HepG2 (cell line): ENCODE results near the gene UBE2O. TPM values are rescaled to one million over a fixed set of nuclear protein-coding genes. Genes with fewer than 3 reads are reported as not detected.

Experiments
- CHCHD3 ChIP-seq: sonication (generic); formaldehyde crosslinking; IDR thresholded peaks from 2 replicates; pipeline ENCODE4 v1.8.0; 2022; ENCODE audit warnings: mild to moderate bottlenecking, missing genetic modification reagents, moderate library complexity
- E2F1 ChIP-seq: sonication (generic); formaldehyde crosslinking; IDR thresholded peaks from 2 replicates; pipeline ENCODE4 v1.5.0; 2020; ENCODE audit warnings: missing genetic modification reagents
- MAF1 ChIP-seq: sonication (generic); formaldehyde crosslinking; IDR thresholded peaks from 2 replicates; pipeline ENCODE4 v1.5.0; 2020; ENCODE audit warnings: missing genetic modification reagents, borderline replicate concordance
- MYPOP ChIP-seq: sonication (generic); formaldehyde crosslinking; IDR thresholded peaks from 2 replicates; pipeline ENCODE4 v1.8.1; 2023; ENCODE audit warnings: mild to moderate bottlenecking, moderate library complexity, missing genetic modification reagents
- NRL ChIP-seq: sonication (generic); formaldehyde crosslinking; IDR thresholded peaks from 2 replicates; pipeline ENCODE4 v1.5.0; 2020; ENCODE audit warnings: missing genetic modification reagents, mild to moderate bottlenecking, moderate library complexity, borderline replicate concordance
- POGK ChIP-seq: sonication (generic); formaldehyde crosslinking; conservative IDR thresholded peaks from 2 replicates; pipeline ENCODE4 v1.8.0; 2022; ENCODE audit warnings: mild to moderate bottlenecking, moderate library complexity, missing genetic modification reagents
- RARG ChIP-seq: sonication (generic); formaldehyde crosslinking; IDR thresholded peaks from 2 replicates; pipeline ENCODE4 v1.4.0; 2020; ENCODE audit warnings: low read depth, mild to moderate bottlenecking, missing genetic modification reagents
- RXRA ChIP-seq: sonication (generic); formaldehyde crosslinking; IDR thresholded peaks from 2 replicates; pipeline ENCODE4 v1.5.1; 2020; ENCODE audit warnings: missing genetic modification reagents
- SAFB2 ChIP-seq: sonication (generic); formaldehyde crosslinking; IDR thresholded peaks from 2 replicates; pipeline ENCODE4 v1.5.1; 2020; ENCODE audit warnings: missing genetic modification reagents, low read depth, mild to moderate bottlenecking, borderline replicate concordance
- SNAI1 ChIP-seq: sonication (generic); formaldehyde crosslinking; IDR thresholded peaks from 2 replicates; pipeline ENCODE4 v1.5.0; 2020; ENCODE audit warnings: mild to moderate bottlenecking, missing genetic modification reagents, borderline replicate concordance
- SRSF1 ChIP-seq: fragments of 200-400 bp; formaldehyde crosslinking; optimal IDR thresholded peaks from 2 replicates; pipeline ENCODE3; 2017; ENCODE audit warnings: mild to moderate bottlenecking, low read depth, low read length, moderate library complexity
- ZBTB2 ChIP-seq: sonication (generic); formaldehyde crosslinking; IDR thresholded peaks from 2 replicates; pipeline ENCODE4 v1.8.0; 2022; ENCODE audit warnings: low read depth, missing genetic modification reagents
- ZNF10 ChIP-seq: sonication (generic); formaldehyde crosslinking; IDR thresholded peaks from 2 replicates; pipeline ENCODE4 v1.4.0; 2020; ENCODE audit warnings: mild to moderate bottlenecking, low read depth, missing genetic modification reagents, borderline replicate concordance
- ZNF121 ChIP-seq: sonication (generic); formaldehyde crosslinking; IDR thresholded peaks from 2 replicates; pipeline ENCODE4 v1.5.0; 2020; ENCODE audit warnings: mild to moderate bottlenecking, missing genetic modification reagents
- ZNF276 ChIP-seq: sonication (generic); formaldehyde crosslinking; IDR thresholded peaks from 2 replicates; pipeline ENCODE4 v1.4.0; 2020; ENCODE audit warnings: mild to moderate bottlenecking, low read depth, missing genetic modification reagents
- ZNF33B ChIP-seq: sonication (generic); formaldehyde crosslinking; IDR thresholded peaks from 2 replicates; pipeline ENCODE4 v1.5.1; 2020; ENCODE audit warnings: mild to moderate bottlenecking, missing genetic modification reagents
- ZNF460 ChIP-seq: sonication (generic); formaldehyde crosslinking; IDR thresholded peaks from 2 replicates; pipeline ENCODE4 v1.5.1; 2020; ENCODE audit warnings: missing genetic modification reagents, mild to moderate bottlenecking, borderline replicate concordance
- ZNF468 ChIP-seq: sonication (generic); formaldehyde crosslinking; IDR thresholded peaks from 2 replicates; pipeline ENCODE4 v1.8.0; 2022; ENCODE audit warnings: mild to moderate bottlenecking, moderate library complexity, missing genetic modification reagents
- ZNF558 ChIP-seq: sonication (generic); formaldehyde crosslinking; IDR thresholded peaks from 2 replicates; pipeline ENCODE4 v1.9.0; 2022; ENCODE audit warnings: mild to moderate bottlenecking, missing genetic modification reagents, borderline replicate concordance
- ZNF572 ChIP-seq: sonication (generic); formaldehyde crosslinking; IDR thresholded peaks from 2 replicates; pipeline ENCODE4 v1.5.1; 2020; ENCODE audit warnings: mild to moderate bottlenecking, missing genetic modification reagents
- ZNF788 ChIP-seq: sonication (generic); formaldehyde crosslinking; IDR thresholded peaks from 2 replicates; pipeline ENCODE4 v1.5.0; 2020; ENCODE audit warnings: mild to moderate bottlenecking, missing genetic modification reagents, borderline replicate concordance
- polyA plus RNA-seq, 8 experiments: library from polyadenylated mRNA; depleted of rRNA in 3 of 8; stranded (reverse) in 7 of 8; unstranded in 1 of 8; fragments of >200 nt; fragmentation: Illumina TruSeq in 4 of 8; extraction: Trizol in 4 of 8; gene quantifications; 2 replicates each; pipeline versions ENCODE4 v1.2.1 to v1.2.3, GENCODE V29; 2011 to 2016; ENCODE audit warnings: low read depth in 4 of 8, missing spikeins in 1 of 8, mixed read lengths in 1 of 8; ENCODE audit not compliant: insufficient read depth in 1 of 8
- total RNA-seq, 5 experiments: library from RNA; depleted of rRNA; stranded (reverse); fragments of >200 nt; fragmentation: Illumina TruSeq; extraction: Trizol; gene quantifications; 2 replicates each; pipeline ENCODE4 v1.2.3, GENCODE V29; 2016; ENCODE audit warnings: low read depth in 1 of 5

UBE2O gene
- total and polyA plus RNA-seq, 2 of the 13 experiments (the other 11 are each of a cell fraction or from before 2014, with no cell fraction given), result 21.5 to 23.5 TPM

- no peak for TF ChIP-seq SAFB2
- peak; percentile 44 for TF ChIP-seq SRSF1
- no peak for TF ChIP-seq MYPOP (CRISPR knock-in tag)
- 0 out of 2 replicates have a peak, but pooled peaks have one; percentile 59 for TF ChIP-seq ZNF33B (CRISPR knock-in tag)
- 0 out of 2 replicates have a peak, but pooled peaks have one; percentile 9 for TF ChIP-seq ZNF276 (CRISPR knock-in tag)
- peak; percentile 9; the same call in 1 of the 2 replicates for TF ChIP-seq ZBTB2 (CRISPR knock-in tag)
- no peak for TF ChIP-seq ZNF558
- TF ChIP-seq ZNF572 (CRISPR knock-in tag), result peak; percentile 72; the same call in 1 of the 2 replicates
- 0 out of 2 replicates have a peak, but pooled peaks have one; percentile 67 for TF ChIP-seq RARG (CRISPR knock-in tag)
- no peak for TF ChIP-seq CHCHD3 (CRISPR knock-in tag)
- TF ChIP-seq ZNF788 (CRISPR knock-in tag), result no peak
- TF ChIP-seq MAF1 (CRISPR knock-in tag), result no peak
- 0 out of 2 replicates have a peak, but pooled peaks have one; percentile 8 for TF ChIP-seq E2F1
- TF ChIP-seq NRL (CRISPR knock-in tag), result 0 out of 2 replicates have a peak, but pooled peaks have one; percentile 41
- TF ChIP-seq RXRA (CRISPR knock-in tag), result no peak; the same call in 1 of the 2 replicates
- 0 out of 2 replicates have a peak, but pooled peaks have one; percentile 30 for TF ChIP-seq SNAI1 (CRISPR knock-in tag)
- TF ChIP-seq POGK (CRISPR knock-in tag), result 0 out of 2 replicates have a peak, but pooled peaks have one; percentile 11
- TF ChIP-seq ZNF10, result no peak
- 0 out of 2 replicates have a peak, but pooled peaks have one; percentile 6 for TF ChIP-seq ZNF460
- no peak for TF ChIP-seq ZNF121
- TF ChIP-seq ZNF468, result 0 out of 2 replicates have a peak, but pooled peaks have one; percentile 54
Observed at GRCh38 chr17:76353004-76353598, 99.9 kb downstream of the UBE2O start (continued).
